ENCODE data around the gene RNF26. TPM values are rescaled to one million over a fixed set of nuclear protein-coding genes. Genes with fewer than 3 reads are reported as not detected.

Gene RNF26
- total RNA-seq, 1 donor, result 5.2 TPM

DNA sequence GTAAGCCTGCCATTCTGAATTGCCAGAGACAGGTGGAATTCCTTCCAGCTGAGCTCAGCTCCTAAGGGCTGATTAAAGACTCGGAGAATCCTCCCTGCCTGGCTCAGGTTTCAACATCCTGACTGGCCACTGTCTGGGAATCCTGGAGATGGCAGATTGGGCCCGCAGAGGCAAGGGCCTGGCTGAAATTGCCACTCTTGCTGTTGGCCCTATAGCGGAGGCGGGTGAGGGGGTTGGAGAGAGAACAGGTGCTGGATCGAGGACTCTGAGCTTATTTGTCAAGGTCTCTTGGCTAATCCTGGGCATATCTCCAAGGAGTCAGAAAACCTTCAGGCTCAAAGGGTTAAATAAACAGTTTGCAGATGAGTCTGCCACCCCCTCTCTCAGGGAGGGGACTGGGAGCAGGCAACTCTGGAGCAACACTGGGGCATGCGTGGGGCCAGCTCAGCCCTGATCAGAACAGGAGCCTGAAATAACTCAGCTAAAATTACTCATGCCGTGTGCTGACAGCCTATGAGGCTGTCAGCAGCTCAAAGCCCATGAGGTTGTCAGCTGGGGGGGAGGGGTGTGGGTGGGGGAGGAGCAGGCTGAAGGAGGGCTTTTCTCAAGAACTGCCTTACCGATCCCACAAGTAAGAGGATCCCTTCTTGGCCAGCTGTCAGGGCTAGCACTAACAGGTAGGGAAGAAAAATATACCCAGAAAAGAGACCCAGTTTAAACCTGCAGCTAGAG, 26.9 kb downstream of the RNF26 start:
- TF ChIP-seq, protein P1, sequence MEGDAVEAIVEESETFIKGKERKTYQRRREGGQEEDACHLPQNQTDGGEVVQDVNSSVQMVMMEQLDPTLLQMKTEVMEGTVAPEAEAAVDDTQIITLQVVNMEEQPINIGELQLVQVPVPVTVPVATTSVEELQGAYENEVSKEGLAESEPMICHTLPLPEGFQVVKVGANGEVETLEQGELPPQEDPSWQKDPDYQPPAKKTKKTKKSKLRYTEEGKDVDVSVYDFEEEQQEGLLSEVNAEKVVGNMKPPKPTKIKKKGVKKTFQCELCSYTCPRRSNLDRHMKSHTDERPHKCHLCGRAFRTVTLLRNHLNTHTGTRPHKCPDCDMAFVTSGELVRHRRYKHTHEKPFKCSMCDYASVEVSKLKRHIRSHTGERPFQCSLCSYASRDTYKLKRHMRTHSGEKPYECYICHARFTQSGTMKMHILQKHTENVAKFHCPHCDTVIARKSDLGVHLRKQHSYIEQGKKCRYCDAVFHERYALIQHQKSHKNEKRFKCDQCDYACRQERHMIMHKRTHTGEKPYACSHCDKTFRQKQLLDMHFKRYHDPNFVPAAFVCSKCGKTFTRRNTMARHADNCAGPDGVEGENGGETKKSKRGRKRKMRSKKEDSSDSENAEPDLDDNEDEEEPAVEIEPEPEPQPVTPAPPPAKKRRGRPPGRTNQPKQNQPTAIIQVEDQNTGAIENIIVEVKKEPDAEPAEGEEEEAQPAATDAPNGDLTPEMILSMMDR (IDR thresholded peaks at IDR 0.05; ENCODE audit: insufficient read depth, low read depth, low read length), result no peak
- DNase-seq (ENCODE audit: low read depth), result peak; percentile 81
- no peak overlapping the region for H3K4me3 ChIP-seq (ENCODE audit: low read depth, low read length)

DNA sequence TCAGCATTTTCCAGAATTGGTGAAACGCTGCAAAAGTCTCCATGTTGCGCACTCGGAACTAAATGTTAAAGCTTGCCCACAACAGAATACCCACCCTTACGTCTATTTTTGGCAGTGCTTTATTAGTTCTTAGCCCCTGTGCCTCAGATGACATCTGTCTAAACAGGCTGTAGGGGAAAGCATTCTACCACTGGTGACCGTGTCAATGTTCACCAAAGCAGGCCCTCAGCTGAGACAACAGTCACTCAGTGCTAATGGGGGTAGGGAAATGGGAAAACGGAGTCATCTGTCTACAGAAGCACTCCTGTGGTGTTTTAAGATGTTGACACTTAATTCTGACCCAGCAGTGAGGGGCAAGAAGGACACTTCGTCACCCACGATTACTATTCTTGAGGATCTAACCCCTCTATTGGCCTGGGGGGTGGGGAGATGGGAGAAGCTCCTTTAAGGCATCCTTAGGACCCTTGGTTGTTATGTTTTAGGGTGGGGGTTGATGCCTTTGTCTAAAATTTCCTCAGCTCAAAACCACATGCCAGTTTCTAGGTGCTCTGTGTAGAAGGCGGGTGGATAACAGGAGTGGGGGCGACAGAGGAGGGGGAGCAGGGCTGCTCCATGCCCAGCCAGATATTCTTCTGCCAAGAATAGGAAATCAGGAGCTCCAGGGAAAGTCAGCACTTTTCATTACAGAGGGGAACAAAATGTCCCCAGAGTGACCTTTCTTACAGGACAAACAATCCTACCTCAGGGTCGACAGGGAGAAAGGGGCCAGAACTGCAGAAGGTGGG, 27.8 kb downstream of the RNF26 start:
- H3K4me3 ChIP-seq (ENCODE audit: low read depth, low read length), result peak overlapping the region; percentile 23
- DNase-seq (ENCODE audit: low read depth), result no peak
- TF ChIP-seq, protein P1 (IDR thresholded peaks at IDR 0.05; ENCODE audit: insufficient read depth, low read depth, low read length), result no peak

DNA sequence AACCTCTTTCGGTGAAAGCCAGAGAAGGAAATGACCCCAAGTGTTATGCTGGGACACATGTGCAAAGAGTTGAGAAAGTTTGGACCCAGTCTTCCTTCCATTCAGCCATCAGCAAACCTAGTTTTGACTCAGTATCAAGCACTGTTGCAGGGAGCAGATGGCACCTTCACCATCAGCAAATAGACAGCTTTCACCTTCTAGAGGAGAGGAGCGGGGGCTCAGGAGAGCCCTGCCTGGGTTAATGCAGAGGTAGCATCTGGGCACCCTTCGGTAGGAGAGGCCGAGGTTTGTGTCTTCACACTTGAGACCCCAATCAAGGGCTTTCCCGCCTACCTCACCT, 28.4 kb downstream of the RNF26 start:
- TF ChIP-seq, protein P1 (IDR thresholded peaks at IDR 0.05; ENCODE audit: insufficient read depth, low read depth, low read length), result no peak
- DNase-seq (ENCODE audit: low read depth), result no peak
- peak overlapping the region; percentile 43 for H3K4me3 ChIP-seq (ENCODE audit: low read depth, low read length)

DNA sequence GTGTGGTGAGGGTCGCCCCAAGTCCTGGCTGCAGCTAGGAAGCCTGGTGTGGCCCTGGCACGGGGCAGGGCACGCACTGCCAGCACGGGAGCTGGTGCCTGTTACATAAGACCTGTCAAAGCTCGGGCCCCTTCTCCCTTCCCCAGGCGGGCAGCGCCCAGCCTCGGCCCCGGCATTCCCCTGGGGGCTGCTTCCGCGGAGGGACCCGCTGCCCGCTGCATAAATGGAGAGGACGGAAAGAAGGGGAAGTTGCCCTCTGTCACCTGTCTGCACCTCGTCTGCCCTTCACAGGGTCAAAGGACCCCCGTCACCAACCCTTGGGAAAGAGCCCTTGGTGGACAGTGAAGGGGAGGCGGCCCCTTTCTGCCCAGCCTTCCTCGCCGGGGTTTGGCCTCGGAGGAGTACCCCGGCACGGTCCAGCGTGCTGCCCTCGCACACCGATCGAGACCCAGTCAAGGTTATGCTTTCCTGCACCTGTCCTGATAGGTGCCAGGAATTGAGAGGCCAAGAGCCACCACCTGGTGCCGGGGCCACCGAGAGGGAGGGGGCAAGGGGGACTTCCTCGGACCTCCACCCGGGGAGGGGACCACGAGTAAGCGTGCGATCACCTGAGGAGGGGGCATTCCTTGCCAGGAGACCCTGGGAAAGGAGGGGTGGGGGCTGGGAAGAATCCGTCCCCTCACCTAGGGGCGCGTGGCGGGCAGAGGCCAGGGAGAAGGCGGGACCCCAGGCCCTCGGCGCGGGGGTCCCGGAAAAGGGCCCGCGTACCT, 28.9 kb downstream of the RNF26 start:
- H3K4me3 ChIP-seq (ENCODE audit: low read depth, low read length), result peak overlapping the region; percentile 43
- DNase-seq (ENCODE audit: low read depth), result no peak
- TF ChIP-seq, protein P1 (IDR thresholded peaks at IDR 0.05; ENCODE audit: insufficient read depth, low read depth, low read length), result no peak

DNA sequence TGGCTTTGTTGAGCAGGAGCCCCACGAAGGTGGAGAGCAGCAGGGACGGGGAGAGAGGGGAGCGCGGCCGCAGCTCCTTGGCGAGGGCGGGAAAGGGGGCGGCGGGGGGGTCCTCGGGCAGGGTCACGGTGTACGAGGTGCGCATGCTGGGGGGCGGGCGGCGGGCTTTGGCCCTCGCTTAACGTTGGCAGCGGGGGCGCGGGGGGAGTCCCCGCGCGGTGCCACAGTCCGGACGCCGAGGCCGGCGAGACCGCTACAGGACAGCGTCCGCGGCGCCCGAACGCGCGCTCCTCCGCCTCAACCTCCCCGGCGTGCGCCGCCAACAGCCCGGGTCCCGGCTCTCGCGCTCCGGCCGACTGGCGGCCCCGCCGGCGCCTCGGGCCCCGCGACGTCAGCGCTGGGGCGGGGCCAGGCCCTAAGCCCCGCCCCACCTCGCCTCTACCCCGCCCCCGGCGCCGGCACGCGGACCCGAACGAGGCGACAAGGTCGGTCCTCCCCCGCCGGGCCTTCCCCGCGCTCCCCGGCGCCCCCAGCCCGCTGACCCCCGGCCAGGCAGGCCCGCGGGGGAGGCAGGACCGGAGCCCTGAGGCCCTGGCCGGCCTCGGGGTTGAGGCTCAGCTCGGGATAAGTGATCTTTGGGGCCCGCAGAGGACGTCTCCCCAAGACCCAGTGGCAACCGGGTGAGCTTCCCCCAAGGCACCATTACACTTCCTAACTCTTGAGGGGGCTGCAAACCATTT, 29.7 kb downstream of the RNF26 start:
- peak overlapping the region; percentile 43 for H3K4me3 ChIP-seq (ENCODE audit: low read depth, low read length)
- DNase-seq (ENCODE audit: low read depth), result peak; percentile 33
- TF ChIP-seq, protein P1 (IDR thresholded peaks at IDR 0.05; ENCODE audit: insufficient read depth, low read depth, low read length), result no peak

DNA sequence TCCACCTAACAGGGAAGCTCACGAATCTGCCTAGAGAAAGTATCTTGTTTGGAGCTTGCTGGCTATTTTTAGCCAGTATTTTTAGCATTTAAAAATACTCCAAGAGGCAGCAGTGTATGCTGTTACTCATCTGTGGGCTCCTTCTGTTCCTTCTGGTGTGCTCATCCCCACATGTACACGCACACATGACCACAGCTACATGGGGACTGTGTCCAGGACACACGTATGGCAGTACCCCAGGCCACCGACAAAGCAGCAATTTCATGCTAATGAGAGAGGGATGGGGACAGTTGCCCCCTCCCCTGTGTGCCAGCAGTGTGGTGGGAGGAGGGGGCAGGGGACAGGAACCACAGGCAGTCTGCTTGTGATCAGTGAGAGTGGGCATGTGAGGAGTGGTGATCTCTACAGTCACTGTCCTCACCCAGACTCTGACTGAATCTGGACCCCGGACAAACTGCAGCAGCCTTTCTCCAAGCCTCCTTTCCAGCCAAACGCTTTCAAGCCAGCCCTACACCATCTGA, 30.8 kb downstream of the RNF26 start:
- no peak for DNase-seq (ENCODE audit: low read depth)
- H3K4me3 ChIP-seq (ENCODE audit: low read depth, low read length), result no peak overlapping the region
- TF ChIP-seq, protein P1 (IDR thresholded peaks at IDR 0.05; ENCODE audit: insufficient read depth, low read depth, low read length), result no peak
